ENCODE results near the gene ZNF697.
"Not testable (repeated sequence)": the region's sequence is repeated elsewhere in the genome, so short reads cannot be mapped to it uniquely, and the experiment has no call there.

ZNF697 gene

DNA sequence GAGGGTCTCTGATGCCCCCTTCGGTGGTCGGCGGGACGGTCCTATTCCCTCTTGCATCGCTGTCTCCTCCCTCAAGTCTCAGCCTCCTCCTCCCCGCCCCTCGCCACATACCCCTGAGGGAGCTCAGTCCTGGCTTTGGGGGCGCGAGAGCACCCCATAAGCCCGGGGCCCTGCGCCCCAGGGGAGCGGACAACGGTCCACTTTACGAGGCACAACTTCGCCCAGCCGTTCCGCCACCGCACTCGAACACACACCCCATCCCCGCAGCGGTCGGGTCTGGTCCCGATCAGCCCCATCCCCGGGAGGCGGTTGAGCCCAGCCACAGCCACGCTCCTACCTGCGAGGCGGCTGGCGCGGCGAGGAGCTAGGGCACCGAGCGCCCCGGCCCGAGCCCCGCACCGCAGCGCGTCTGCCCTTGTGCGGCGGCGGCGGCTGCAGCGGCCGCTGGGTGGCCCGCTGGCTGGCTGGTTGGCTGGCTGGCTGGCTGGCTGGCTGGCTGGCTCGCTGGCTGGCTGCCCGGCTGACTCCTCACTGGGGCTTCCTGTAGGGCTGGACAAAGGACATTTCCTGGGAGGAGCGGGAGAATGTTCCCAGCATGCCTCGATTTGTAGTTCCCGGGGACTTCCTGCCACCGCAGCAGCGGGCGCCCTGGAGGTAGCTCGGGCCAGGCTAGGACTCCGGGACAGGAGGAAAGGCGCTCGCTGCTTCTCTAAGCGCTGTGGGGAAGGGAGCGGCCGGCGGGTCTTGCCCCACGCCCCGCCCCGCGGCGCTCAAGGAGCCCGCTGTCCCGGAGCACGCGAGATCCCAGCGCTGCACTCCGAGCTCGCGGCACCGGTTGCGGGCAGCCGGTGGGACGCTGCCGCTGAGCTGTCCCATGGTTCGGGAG lies at the start of gene ZNF697:
Gene ZNF697 (minus strand): TSS at position 533 of the 886 bp plus-strand sequence. CDS start 22,166 bp downstream, outside the sequence.
- TF ChIP-seq, protein P1, sequence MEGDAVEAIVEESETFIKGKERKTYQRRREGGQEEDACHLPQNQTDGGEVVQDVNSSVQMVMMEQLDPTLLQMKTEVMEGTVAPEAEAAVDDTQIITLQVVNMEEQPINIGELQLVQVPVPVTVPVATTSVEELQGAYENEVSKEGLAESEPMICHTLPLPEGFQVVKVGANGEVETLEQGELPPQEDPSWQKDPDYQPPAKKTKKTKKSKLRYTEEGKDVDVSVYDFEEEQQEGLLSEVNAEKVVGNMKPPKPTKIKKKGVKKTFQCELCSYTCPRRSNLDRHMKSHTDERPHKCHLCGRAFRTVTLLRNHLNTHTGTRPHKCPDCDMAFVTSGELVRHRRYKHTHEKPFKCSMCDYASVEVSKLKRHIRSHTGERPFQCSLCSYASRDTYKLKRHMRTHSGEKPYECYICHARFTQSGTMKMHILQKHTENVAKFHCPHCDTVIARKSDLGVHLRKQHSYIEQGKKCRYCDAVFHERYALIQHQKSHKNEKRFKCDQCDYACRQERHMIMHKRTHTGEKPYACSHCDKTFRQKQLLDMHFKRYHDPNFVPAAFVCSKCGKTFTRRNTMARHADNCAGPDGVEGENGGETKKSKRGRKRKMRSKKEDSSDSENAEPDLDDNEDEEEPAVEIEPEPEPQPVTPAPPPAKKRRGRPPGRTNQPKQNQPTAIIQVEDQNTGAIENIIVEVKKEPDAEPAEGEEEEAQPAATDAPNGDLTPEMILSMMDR (IDR thresholded peaks at IDR 0.05; ENCODE audit: borderline replicate concordance, control extremely low read depth, extremely low read depth, insufficient read depth, missing control alignments), result peak; percentile 8
- DNase-seq (ENCODE audit: low spot score), result peak; percentile 85
- in situ Hi-C loops (cut with MboI; ENCODE audit: low sequenced_read_pairs, unreplicated experiment), result loop anchor here (25.0 kb wide), 1 partner anchor 336 kb away; no protein-coding TSS in a partner anchor

DNA sequence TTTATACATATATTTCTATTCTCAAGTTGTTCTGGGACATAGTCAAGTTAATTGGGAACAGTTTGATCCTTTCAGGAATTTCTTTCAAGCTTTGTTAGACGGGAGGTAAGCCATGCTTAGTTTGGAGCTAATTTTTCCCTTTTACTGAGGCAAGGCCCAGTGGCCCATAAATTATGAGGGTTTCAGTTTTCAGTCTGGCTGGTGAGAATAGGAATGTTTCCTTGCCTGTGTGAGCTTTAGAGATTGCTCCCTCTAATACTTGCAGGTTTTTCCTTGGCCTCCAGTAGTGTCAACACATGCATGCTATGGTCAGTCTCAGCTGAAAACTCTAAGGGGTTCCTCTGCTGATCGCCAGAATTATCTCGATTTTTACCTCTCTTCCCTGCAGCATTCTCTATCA lies 49.5 kb upstream of the ZNF697 start:
- in situ Hi-C loops (cut with MboI; ENCODE audit: low sequenced_read_pairs, unreplicated experiment), result loop anchor here (25.0 kb wide), 1 partner anchor 160 kb away; no protein-coding TSS in a partner anchor
- TF ChIP-seq, protein P1 (IDR thresholded peaks at IDR 0.05; ENCODE audit: borderline replicate concordance, control extremely low read depth, extremely low read depth, insufficient read depth, missing control alignments), result no peak
- DNase-seq (ENCODE audit: low spot score), result no peak

DNA sequence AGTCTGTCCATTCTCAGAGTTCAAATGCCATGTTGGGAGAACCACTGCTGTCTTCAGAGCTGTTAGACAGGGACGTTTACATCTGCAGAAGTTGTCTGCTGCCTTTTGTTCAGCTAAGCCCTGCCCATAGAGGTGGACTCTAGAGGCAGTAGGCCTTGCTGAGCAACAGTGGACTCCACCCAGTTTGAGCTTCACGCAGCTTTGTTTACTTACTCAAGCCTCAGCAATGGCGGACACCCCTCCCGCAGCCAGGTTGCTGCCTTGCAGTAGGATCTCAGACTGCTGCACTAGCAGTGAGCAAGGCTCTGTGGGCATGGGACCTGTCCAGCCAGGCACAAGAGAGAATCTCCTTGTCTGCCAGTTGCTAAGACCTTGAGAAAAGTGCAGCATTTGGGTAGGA lies 48.8 kb upstream of the ZNF697 start:
- in situ Hi-C loops (cut with MboI; ENCODE audit: low sequenced_read_pairs, unreplicated experiment), result loop anchor here (25.0 kb wide), 1 partner anchor 160 kb away; no protein-coding TSS in a partner anchor
- DNase-seq (ENCODE audit: low spot score), result not testable (repeated sequence)

DNA sequence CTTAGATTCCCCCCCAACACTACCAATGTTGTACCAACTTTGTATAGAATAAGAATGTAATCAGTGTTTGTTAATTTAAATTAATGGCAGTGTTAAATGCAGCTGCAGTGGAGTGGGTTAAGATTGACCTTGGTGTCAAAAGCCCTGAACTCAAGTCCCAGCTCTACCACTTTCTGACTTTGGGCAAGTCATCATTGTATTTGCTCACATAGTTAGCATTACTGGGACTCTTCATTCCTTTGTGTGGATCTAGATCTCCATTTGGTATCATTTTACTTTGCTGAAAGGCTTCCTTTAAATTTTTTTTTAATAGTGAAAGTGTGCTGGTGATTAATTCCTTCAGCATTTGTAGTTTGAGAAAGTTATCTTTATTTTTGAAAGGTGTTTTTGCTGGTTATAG lies 41.4 kb upstream of the ZNF697 start:
- no peak for DNase-seq (ENCODE audit: low spot score)
- TF ChIP-seq, protein P1 (IDR thresholded peaks at IDR 0.05; ENCODE audit: borderline replicate concordance, control extremely low read depth, extremely low read depth, insufficient read depth, missing control alignments), result no peak
- in situ Hi-C loops (cut with MboI; ENCODE audit: low sequenced_read_pairs, unreplicated experiment), result loop anchor here (5.0 to 25.0 kb wide), 2 partner anchors 87 to 152 kb away; no protein-coding TSS in a partner anchor

DNA sequence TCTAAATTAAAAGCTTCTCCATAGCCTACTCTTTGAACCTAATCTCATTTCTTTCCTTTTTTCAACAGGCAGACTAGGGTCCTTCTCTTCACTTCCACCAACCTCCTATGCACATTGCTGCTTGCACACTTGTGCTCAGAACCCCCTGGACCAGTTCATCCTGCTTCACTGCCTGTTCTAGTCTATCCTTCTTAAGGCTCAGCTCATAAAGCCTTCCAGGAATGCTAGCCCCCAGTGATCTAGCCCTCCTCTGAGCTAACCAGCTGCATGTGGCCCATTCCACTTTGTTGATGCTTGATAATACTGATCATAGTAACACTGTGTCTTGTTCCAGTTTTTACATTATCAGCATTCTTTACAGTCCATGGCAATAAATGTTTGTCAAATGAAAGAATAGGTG lies 40.7 kb upstream of the ZNF697 start:
- DNase-seq (ENCODE audit: low spot score), result no peak
- in situ Hi-C loops (cut with MboI; ENCODE audit: low sequenced_read_pairs, unreplicated experiment), result loop anchor here (5.0 to 25.0 kb wide), 2 partner anchors 87 to 152 kb away; no protein-coding TSS in a partner anchor
- TF ChIP-seq, protein P1 (IDR thresholded peaks at IDR 0.05; ENCODE audit: borderline replicate concordance, control extremely low read depth, extremely low read depth, insufficient read depth, missing control alignments), result no peak

DNA sequence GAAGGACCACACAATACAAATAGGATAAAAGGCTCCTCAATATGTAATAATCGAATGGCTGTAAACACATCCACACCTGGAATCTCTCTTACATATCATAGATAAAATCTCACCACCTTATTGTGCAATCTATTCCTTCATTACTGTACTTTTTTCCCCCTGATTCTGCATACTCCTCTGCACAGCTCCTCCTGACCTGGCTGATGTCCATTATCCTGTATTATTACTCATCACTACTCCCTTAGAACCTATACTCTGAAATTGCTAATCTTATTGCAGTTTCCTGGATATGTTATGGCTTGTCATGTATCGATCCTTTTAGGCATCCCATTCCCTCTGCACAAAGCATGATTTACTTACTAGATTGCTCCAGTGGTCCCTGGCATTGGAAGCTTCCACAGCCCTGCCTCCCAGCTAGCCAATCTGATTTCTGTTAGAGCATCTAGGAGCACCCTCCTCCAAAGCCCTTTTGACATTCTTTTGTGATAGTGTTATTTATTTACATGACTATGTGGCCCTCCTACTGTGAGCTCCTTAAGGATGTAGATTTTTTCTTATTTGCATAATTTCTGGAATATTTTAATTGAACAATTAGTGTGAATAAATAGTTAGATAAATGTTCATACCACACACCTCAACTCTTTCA lies 39.5 kb upstream of the ZNF697 start:
- TF ChIP-seq, protein P1 (IDR thresholded peaks at IDR 0.05; ENCODE audit: borderline replicate concordance, control extremely low read depth, extremely low read depth, insufficient read depth, missing control alignments), result no peak
- DNase-seq (ENCODE audit: low spot score), result no peak
- in situ Hi-C loops (cut with MboI; ENCODE audit: low sequenced_read_pairs, unreplicated experiment), result loop anchor here (5.0 to 25.0 kb wide), 2 partner anchors 85 to 150 kb away; no protein-coding TSS in a partner anchor

Data from GM13976 (cell line).